T-helper 2 cell (primary cell): ENCODE measurements around the gene ASAP2.
A peak's percentile ranks its signal among the peaks of the same experiment; 100 is the strongest.

Source experiments
- DNase-seq, 5 experiments: peaks; one replicate each; pipeline versions ENCODE4 v3.0.0 to v3.0.0-alpha.2; 2012 to 2022
- total RNA-seq, 2 donors: gene quantifications; one replicate each; lab custom pipeline; 2026; lab: John Stamatoyannopoulos, UW

ASAP2 gene
- 0 to 0.81 reads per million in 2 donors for total RNA-seq

GRCh38 chr2:9205963-9206948 is at the start of gene ASAP2:
Gene ASAP2, plus strand, starts transcription at chr2:9206812. Its CDS starts 293 bp downstream, at chr2:9207105.
- peak in 1 of 5 experiments; percentile 40 for DNase-seq

GRCh38 chr2:9158786-9159779 is 47.5 kb upstream of the ASAP2 start:
- no peak for DNase-seq

DNA sequence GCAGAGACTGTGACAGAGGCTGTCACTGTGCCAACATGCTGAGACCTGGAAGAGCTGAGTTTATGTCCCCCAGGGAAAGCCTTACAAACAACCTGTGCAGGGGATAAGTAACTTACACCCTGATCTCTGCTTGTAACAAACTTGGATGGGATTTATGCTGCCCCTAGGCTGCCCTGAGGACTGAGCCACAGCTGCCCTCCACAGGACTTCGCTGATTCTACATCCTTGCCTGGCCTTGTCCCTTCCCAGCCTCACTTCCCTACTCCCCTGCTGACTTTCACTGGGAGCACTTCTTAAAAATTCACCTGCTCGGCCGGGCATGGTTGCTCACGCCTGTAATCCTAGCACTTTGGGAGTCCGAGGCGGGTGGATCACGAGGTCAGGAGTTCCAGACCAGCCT is 45.9 kb upstream of the ASAP2 start:
- DNase-seq, result no peak

GRCh38 chr2:9162841-9163240 is 43.8 kb upstream of the ASAP2 start:
- DNase-seq, result no peak

GRCh38 chr2:9163306-9164111 is 43.1 kb upstream of the ASAP2 start:
- DNase-seq, result no peak

- DNase-seq, result no peak
These were observed 42.5 kb upstream of the ASAP2 start for GRCh38 chr2:9164112-9164608.

DNA sequence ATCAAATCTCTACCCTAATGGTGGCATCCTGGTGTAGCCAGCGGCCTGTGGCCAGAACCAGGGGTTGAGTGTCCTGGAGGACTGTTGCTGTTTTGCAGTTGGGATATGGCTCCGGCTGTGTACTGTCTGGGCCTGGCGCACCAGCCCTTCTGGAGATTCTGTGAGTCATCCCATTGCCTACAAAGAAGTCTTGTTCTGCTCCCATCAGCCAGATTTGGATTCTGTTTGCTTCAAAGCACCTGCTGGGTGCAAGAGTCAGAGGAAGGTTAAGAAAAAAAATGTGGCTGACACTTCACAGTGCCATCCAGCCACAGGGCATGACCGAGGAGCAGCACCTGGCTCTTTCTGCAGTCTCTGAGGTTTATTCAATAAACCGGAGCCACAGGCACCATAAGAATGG is 41.0 kb upstream of the ASAP2 start:
- DNase-seq, result no peak

DNA sequence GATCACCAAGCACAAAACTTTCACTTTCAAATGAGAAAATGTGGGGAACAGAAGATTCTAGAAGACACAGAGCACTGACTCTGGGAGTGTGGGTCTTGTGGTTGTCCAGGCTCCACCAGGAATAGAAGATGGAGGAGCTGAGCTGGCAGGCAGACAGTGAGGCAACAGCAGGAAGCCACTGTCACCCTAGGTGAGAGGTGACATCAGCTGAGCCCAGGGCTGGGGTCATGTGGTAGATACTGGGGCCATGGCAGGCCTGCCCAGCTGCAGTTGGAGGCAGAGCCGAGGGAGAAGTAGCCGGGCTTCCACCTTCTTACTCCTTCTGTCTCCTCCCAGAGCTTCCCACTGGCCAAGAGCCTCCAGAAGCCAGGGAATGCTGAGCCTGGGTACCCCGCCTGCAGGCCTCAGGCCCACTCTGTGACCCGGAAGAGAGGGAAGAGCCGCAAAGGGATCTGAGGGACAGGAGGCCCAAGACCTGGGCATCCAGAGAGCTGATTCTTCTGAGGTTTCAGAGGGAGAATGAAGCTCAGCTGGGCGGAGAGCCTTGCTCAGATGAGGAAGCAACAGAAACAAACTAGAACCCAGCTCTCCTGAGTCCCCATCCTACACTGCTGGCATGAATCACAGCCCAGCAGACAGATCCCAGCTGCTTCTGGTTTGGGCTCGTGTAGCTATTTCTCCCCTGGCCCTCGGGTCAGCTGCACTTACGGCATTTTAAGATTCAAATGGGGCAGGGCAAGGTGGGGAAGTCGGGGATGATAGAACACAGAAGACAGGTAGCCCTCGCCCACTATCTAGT is 39.8 kb upstream of the ASAP2 start:
- DNase-seq, result no peak

DNA sequence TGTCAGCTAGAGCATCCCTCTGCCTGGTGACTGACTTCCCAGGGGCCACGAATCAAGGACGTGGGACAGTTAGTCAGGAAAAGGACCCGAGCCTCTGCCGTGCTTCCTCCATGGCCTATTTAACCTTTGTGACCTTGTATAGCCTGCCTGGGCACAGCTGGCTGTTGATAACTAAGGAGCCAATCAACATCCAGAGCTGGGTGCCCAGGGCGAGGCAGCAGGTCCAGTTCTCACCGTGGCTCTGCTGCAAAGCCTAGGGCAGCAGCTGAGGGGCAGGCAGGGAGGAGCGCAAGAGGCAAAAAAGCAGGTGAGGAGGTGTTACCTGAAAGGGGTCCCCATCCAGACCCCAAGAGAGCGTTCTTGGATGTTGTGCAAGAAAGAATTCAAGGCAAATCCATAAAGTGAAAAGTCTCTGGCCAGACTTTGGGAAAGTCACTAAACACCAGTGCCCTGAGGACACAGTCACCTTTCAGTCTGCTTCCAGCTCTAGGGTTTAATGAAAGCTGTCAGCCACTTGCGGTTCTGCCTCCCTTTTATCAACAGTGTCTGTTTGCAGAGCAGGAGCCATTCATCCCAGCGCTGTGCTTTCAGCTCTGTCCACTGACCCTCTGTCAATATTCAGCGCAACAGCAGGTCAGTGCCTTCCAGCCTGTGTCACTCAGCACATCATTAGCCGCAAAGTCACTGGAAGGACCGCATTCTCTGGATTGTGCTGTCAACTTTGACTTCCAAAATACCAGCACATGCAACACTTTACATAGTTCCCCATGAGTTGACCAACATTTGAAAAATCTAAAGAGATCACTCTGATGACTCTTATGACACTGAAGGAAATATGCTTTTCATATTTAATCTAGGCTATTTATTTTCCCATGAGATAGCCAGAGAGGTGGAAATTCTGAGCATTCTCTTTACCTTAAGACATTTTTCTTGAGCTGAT is 38.6 kb upstream of the ASAP2 start:
- no peak for DNase-seq

GRCh38 chr2:9168821-9169221 is 37.8 kb upstream of the ASAP2 start:
- DNase-seq, result no peak

DNA sequence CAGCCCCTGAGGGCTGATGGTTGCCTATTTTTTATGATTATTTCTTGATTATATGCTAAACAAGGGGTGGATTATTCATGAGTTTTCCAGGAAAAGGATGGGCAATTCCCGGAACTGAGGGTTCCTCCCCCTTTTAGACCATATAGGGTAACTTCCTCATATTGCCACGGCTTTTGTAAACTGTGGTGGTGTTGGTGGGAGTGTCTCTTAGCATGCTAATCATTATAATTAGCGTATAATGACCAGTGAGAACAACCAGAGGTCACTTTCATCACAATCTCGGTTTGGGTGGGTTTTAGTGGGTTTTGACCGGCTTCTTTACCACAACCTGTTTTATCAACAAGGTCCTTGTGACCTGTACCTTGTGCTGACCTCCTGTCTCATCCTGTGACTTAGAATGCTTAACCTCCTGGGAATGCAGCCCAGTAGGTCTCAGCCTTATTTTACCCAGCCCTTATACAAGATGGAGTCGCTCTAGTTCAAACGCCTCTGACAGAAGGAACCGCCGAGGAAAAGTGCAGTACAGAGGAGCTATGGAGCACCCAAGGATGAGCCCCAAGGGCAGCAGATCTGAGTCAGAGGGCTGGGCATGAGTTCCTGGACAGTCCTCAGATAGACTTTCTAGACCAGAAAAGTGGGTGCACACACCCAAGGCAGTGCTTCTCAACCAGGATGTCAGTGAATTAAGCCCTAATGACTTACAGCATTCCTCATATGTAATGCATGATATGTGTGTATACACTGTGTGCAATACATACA is 37.1 kb upstream of the ASAP2 start:
- DNase-seq, result peak in 1 of 5 experiments; percentile 8

- DNase-seq, result no peak
These were observed 36.0 kb upstream of the ASAP2 start for GRCh38 chr2:9170458-9171130.

- peak in 1 of 5 experiments; percentile 7 for DNase-seq
These were observed 31.7 kb upstream of the ASAP2 start for GRCh38 chr2:9174771-9175437.

- no peak for DNase-seq
These were observed 28.3 kb upstream of the ASAP2 start for GRCh38 chr2:9178110-9178903.

DNA sequence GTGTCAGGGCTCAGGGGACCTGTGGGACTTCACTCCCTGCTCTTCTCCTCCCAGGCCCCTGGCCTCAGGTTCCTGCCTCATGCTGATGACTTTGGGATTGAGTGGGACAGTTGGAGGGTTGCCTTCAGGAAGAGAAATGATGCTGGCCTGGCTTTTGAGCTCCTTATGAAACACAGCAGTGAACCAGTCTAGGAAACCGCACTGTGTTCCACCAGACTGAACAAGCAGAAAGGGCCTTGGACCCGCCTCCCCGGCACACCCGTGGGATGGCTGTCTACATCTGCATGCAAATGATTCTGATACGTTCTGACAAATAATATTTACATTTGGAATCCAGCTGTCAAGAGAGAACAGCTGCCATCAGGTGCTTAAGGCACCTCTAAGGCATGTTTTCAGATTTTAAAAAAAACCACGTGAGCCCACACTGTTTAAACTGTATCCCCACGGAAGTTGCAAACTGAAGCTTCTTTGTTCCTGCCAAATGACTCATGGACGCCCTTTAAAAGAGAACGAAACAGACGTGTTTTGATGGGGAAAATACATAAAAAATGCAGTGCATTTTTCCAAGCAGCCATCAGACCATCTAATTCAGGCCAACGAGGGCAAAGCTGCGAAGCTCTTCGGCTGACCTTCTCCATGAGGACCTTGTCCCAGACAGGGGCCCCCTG is 27.6 kb upstream of the ASAP2 start:
- no peak for DNase-seq

DNA sequence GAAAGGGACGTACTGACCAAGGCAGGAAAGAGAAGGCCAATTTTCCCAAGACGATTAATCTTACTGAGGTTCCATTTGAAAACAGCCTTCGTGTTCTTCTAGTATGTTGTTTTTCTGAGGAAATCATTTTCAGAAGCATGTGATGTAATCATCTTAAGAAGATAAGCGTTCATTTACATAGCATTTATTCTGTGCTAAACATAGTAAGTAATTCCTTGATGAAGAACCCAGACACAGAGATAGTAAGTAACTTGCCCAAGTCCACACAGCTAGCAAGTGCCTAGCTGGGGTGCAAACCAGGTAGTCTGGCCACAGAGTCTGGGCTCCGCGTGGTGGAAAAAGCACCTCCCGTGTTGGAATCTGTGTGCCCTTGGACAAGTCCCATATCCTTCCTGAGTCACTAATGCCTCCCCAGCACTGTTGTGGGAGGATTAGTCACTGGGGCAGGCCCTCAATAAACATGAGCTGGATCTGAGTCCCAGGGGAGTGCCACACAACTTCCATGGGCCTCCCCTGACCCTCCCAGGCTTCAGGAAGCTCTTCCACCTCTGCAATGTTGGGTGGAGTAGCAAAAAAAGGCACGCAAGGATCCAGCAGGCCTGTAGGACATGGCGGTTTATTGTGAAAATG is 26.9 kb upstream of the ASAP2 start:
- DNase-seq, result no peak
